Transverse colon (tissue), 4 donors: ENCODE data around the gene TMOD1. TPM values are rescaled to one million over a fixed set of nuclear protein-coding genes. Genes with fewer than 3 reads are reported as not detected.

Experiments
- DNase-seq: peaks from one replicate; pipeline ENCODE4 v3.0.0-alpha.2; 2019
- H3K27ac ChIP-seq, 4 donors: fragments of 200-600 bp; sonication (generic); 2 replicates each; pipeline ENCODE4 v1.5.1; 2016 to 2018; ENCODE audit warnings: inconsistent platforms in 4 of 4
- H3K27me3 ChIP-seq: fragments of 200-600 bp; sonication (generic); 2 replicates; pipeline ENCODE4 v1.5.1; 2017; ENCODE audit warnings: inconsistent platforms
- H3K36me3 ChIP-seq, 4 donors: fragments of 200-600 bp; sonication (generic); 2 replicates each; pipeline ENCODE4 v1.5.1; 2017 to 2019; ENCODE audit warnings: inconsistent platforms in 4 of 4
- H3K4me1 ChIP-seq, 4 donors: fragments of 200-600 bp; sonication (generic); 2 replicates each; pipeline ENCODE4 v1.5.1; 2017 to 2020; ENCODE audit warnings: inconsistent platforms in 4 of 4
- H3K4me3 ChIP-seq, 4 donors: fragments of 200-600 bp; sonication (generic); 1 replicate in 1 of 4; 2 replicates in 3 of 4; pipeline versions ENCODE4 v1.5.1 to v1.6.1; 2017 to 2019; ENCODE audit warnings: inconsistent platforms in 4 of 4
- H3K9me3 ChIP-seq, 2 donors: fragments of 200-600 bp; sonication (generic); 2 replicates each; pipeline ENCODE4 v1.5.1; 2017 to 2019; ENCODE audit warnings: inconsistent platforms in 2 of 2
- CTCF ChIP-seq, 5 experiments: fragments of 200-600 bp in 3 of 5; fragments of 450-650 bp in 2 of 5; sonication (generic) in 3 of 5; IDR thresholded peaks; 1 replicate in 2 of 5; 2 replicates in 3 of 5; pipeline ENCODE4 v1.5.1; 2016 to 2017; ENCODE audit warnings: antibody characterized with exemption in 5 of 5, inconsistent platforms in 3 of 5, mild to moderate bottlenecking in 2 of 5, moderate library complexity in 1 of 5
- EP300 ChIP-seq: sonication (generic); formaldehyde crosslinking; IDR thresholded peaks from one replicate; pipeline ENCODE4 v1.6.1; 2017; ENCODE audit warnings: antibody characterized with exemption, low read depth
- POLR2A ChIP-seq: fragments of 450-650 bp; IDR thresholded peaks from one replicate; pipeline ENCODE4 v1.6.1; 2016; ENCODE audit warnings: antibody characterized with exemption, mild to moderate bottlenecking, moderate library complexity
- POLR2AphosphoS5 ChIP-seq, 3 donors: sonication (generic); formaldehyde crosslinking; IDR thresholded peaks; one replicate each; pipeline ENCODE4 v1.6.1; 2016; ENCODE audit warnings: antibody characterized with exemption in 3 of 3
- WGBS, 2 donors: methylation state at CpG; one replicate each; pipeline ENCODE4 v1.1.5; 2018; ENCODE audit warnings: low coverage in 1 of 2; 5-methylcytosine and 5-hydroxymethylcytosine counted together
- in situ Hi-C, 4 donors: fragments of 200-750 bp; cut with MboI; loops; one replicate each; pipeline versions ENCODE4 v1.15.0 to v1.15.1; 2017; ENCODE audit warnings: low sequenced_read_pairs in 3 of 4, low pct_ligation_motif_present in 1 of 4, low pct_unique_long_range_greater_than_20kb in 1 of 4
- intact Hi-C: fragments of 100-400 bp; cut with DNase I; formaldehyde crosslinking; loops from one replicate; pipeline ENCODE4 v1.15.1; 2023; ENCODE audit warnings: low total_unique reads
- total RNA-seq, 4 donors: library from RNA; depleted of rRNA; stranded (reverse); fragments of >200 nt; gene quantifications; one replicate each; pipeline ENCODE4 v1.1.0, GENCODE V29; 2016

TMOD1 gene
- total RNA-seq, 4 donors from 2014 or later, result 4.2 to 11.6 (median 7.1) TPM

GRCh38 chr9:97516111-97516510 lies 14.6 kb downstream of the TMOD1 start:
- TF ChIP-seq POLR2AphosphoS5 (IDR thresholded peaks at IDR 0.05) (no peak), POLR2A (no peak), EP300 (no peak), CTCF (IDR thresholded peaks at IDR 0.05) (no peak)
- Histone ChIP-seq H3K27me3 (no peaks in the 10 kb centered on the region), H3K36me3 (no peaks in the 10 kb centered on the region), H3K9me3 (no peaks in the 10 kb centered on the region), H3K4me3 (no peak overlapping the region), H3K4me1 (peaks cover 6 to 38% (median 16%) of the 10 kb centered on the region in 4 donors), H3K27ac (no peak overlapping the region)
- WGBS, 2 donors, result 80 to 94% methylated on average over 1 to 8 of the region's 8 CpGs
- no peak for DNase-seq
- intact Hi-C loops, result no loop called here
- in situ Hi-C loops, result no loop called here

GRCh38 chr9:97517331-97518089 lies 16.0 kb downstream of the TMOD1 start:
- H3K36me3 ChIP-seq, result no peaks in the 10 kb centered on the region
- H3K27me3 ChIP-seq, result no peaks in the 10 kb centered on the region
- no peak for TF ChIP-seq EP300
- no peak for TF ChIP-seq POLR2AphosphoS5 (IDR thresholded peaks at IDR 0.05)
- TF ChIP-seq POLR2A, result no peak
- TF ChIP-seq CTCF (IDR thresholded peaks at IDR 0.05), result no peak
- intact Hi-C loops (no loop called here), in situ Hi-C loops (no loop called here)
- H3K4me3 ChIP-seq, result no peak overlapping the region
- no peak for DNase-seq
- peaks cover 6 to 32% (median 16%) of the 10 kb centered on the region in 4 donors for H3K4me1 ChIP-seq
- H3K9me3 ChIP-seq, result no peaks in the 10 kb centered on the region
- WGBS, 2 donors, result 81% methylated on average over 14 of the region's 14 CpGs; no CpG with 5 or more reads in 1 of the 2 donors
- peak overlapping the region in 3 of 4 donors; percentile 62 to 85 (median 77) for H3K27ac ChIP-seq

GRCh38 chr9:97518166-97518908 lies 16.9 kb downstream of the TMOD1 start:
- Histone ChIP-seq H3K36me3 (no peaks in the 10 kb centered on the region), H3K27ac (peak overlapping the region; percentile 62 to 85 (median 73)), H3K27me3 (no peaks in the 10 kb centered on the region), H3K4me1 (peaks cover 6 to 32% (median 16%) of the 10 kb centered on the region in 4 donors), H3K9me3 (no peaks in the 10 kb centered on the region), H3K4me3 (no peak overlapping the region)
- no peak for DNase-seq
- intact Hi-C loops (no loop called here), in situ Hi-C loops (no loop called here)
- TF ChIP-seq POLR2AphosphoS5 (IDR thresholded peaks at IDR 0.05) (no peak), EP300 (no peak), POLR2A (no peak), CTCF (IDR thresholded peaks at IDR 0.05) (no peak)
- WGBS, 2 donors, result 74 to 84% methylated on average over 7 to 9 of the region's 9 CpGs

- in situ Hi-C loops, result no loop called here
- H3K9me3 ChIP-seq, result no peaks in the 10 kb centered on the region
- peak; percentile 63 for DNase-seq
- intact Hi-C loops, result no loop called here
- peak overlapping the region; percentile 62 to 85 (median 73) for H3K27ac ChIP-seq
- H3K36me3 ChIP-seq, result no peaks in the 10 kb centered on the region
- TF ChIP-seq EP300, result no peak
- peak; percentile 72 to 83 (median 81) for TF ChIP-seq POLR2AphosphoS5 (IDR thresholded peaks at IDR 0.05)
- peaks cover 6 to 32% (median 16%) of the 10 kb centered on the region in 4 donors for H3K4me1 ChIP-seq
- H3K4me3 ChIP-seq, result no peak overlapping the region
- WGBS, 2 donors, result 8 to 20% methylated on average over 1 to 6 of the region's 6 CpGs
- H3K27me3 ChIP-seq, result no peaks in the 10 kb centered on the region
Observed at GRCh38 chr9:97518909-97519307, 17.4 kb downstream of the TMOD1 start.
